Fibroblast of gingiva (primary cell): ENCODE measurements around the gene CEMP1.

Source experiments
- DNase-seq: peaks from one replicate; pipeline ENCODE4 v3.0.0-alpha.2; 2011; ENCODE audit warnings: low read depth

Gene CEMP1

DNA sequence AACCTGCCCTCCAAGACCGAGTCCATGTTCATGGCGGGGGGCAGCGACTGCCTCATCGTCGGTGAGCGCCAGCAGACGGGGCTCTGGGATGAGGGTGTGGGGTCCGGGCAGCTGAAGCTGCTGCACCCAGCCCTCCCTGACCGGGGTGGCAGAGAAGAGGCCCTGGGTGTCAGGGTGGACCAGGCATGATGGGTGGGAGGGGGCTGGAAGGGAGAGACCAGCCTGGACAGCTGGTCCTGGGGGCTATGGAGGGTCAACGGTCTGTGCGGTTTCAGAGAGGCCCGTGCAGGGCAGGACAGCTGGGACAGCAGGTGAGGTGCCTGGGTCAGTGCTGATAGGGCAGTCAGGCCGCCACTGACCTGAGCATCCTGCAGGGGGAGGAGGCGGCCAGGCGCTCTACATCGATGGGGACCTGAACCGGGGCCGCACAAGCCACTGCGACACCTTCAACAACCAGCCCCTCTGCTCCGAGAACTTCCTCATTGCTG, 30.7 kb downstream of the CEMP1 start:
- no peak for DNase-seq

DNA sequence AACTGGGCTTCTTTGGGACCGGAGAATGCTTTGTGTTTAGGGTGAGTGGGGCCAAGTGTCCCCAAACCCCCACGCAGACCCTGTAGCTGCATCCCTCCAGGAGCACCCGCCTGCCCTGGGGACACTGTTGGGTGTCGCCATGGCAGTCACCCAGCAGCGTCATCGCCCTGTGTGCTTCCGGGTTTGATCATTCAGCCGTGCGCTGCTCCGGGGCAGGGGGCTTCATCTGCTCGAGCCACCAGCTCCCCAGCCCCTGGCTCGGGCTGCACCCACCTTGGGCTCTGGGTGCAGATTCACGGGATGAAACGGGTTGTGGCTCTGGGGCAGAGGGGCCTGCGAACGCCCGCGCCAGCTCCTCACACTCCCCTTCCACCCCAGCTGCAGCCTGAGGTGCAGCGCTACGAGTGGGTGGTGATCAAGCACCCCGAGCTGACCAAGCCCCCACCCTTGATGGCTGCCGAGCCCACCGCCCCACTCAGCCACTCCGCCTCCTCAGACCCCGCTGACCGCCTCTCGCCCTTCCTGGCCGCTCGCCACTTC, 31.2 kb downstream of the CEMP1 start:
- no peak for DNase-seq

DNA sequence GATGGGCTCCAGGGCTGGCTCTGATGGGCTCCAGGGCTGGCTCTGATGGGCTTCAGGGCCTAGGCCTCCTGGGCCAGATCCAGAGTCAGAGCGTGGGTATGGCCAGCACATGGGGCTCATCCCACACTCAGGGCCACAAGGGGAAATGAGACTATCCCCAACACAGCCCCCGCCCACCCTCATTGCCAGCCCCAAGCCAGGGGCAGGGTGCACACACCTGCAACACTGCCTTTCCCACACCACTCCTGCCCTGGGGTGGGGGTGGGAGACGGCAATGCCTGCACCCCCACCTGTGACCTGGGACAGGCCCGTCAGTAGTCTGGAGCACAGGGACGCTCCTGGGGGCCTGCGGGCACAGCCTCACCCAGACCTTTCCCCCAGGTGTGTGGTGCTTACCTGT, 31.8 kb downstream of the CEMP1 start:
- no peak for DNase-seq

- no peak for DNase-seq
These were observed 32.5 kb downstream of the CEMP1 start for GRCh38 chr16:2498531-2499253.

- DNase-seq = no peak
These were observed 33.3 kb downstream of the CEMP1 start for GRCh38 chr16:2497695-2498484.

- DNase-seq = peak; percentile 18
These were observed 34.0 kb downstream of the CEMP1 start for GRCh38 chr16:2497116-2497630.

DNA sequence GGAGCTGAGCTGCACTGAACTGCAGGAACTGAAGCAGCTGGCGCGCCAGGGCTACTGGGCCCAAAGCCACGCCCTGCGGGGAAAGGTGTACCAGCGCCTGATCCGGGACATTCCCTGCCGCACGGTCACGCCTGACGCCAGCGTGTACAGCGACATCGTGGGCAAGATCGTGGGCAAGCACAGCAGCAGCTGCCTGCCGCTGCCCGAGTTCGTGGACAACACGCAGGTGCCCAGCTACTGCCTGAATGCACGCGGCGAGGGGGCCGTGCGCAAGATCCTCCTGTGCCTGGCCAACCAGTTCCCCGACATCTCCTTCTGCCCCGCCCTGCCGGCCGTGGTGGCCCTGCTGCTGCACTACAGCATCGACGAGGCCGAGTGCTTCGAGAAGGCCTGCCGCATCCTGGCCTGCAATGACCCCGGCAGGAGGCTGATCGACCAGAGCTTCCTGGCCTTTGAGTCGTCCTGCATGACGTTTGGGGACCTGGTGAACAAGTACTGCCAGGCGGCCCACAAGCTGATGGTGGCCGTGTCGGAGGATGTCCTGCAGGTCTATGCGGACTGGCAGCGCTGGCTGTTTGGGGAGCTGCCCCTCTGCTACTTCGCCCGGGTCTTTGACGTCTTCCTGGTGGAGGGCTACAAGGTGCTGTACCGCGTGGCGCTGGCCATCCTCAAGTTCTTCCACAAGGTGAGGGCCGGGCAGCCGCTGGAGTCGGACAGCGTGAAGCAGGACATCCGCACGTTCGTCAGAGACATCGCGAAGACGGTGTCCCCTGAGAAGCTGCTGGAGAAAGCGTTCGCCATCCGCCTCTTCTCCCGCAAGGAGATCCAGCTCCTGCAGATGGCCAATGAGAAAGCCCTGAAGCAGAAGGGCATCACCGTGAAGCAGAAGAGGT, 34.7 kb downstream of the CEMP1 start:
- no peak for DNase-seq

DNA sequence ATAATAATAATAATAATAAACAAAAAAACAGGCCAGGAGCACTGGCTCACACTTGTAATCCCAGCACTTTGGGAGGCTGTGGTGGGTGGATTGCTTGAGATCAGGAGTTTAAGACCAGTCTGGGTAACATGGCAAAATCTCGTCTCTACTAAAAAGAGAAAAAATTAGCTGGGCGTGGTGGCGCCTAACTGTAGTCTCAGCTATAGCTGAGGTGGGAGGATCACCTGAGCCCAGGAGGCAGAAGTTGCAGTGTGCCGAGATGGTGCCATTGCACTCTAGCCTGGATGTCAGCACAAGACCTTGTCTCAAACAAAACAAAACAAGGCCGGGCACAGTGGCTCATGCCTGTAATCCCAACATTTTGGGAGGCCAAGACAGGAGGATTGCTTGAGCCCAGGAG, 36.2 kb downstream of the CEMP1 start:
- DNase-seq = no peak

DNA sequence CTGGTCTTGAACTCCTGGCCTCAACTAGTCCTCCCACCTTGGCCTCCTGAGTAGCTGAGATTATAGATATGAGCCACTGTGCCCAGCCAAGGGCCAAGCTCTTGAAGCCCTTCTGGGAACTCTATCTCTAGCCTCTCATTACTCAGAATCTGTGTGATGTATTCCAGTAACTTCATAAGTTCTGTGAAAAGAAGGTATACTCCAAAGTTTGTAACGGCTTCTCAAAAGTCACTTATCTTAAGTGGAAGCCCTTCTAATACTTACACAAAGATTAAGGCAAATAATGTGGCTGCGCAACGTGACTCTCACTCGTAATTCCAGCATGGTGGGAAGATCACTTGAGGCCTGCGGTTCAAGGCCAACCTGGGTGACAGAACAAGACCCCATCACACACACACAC, 36.6 kb downstream of the CEMP1 start:
- no peak for DNase-seq

DNA sequence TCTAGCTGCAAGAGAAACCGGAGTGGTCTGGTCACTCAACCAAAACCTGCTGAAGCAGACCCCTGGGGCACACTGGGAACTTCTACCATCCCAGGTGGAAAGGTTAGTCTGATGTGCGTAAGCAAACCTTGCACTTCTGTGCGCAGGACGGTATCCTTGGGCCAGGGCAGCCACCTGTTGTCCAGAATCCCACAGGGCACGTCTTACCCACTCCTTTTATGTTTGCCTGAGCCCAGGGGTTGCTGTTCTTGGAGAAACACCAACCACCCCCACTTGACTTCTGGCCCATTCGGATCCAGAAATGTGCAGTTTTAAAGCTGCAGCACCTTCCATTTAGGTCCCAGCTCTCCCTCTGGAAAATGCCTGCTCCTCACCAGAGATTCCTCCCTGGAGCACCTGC, 37.6 kb downstream of the CEMP1 start:
- no peak for DNase-seq

DNA sequence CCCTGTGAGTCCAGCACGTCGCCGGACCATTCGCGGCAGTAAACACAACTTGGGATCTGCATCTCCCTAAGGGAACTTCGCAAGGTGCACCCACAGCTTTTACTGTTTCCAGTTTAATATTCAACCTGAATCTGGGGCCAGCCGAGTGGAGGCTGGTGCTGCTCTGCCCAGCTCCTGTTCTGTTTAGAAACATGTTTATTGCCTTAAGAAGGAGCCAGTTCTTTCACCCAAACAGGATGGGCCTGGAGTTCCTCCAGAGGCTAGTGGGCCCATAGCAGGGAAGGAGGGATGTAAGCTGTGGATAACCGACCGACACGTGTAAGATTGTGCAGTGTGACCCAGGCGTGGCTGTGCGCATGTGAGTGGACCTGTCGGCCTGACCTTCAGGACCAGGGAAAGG, 38.9 kb downstream of the CEMP1 start:
- DNase-seq = no peak

DNA sequence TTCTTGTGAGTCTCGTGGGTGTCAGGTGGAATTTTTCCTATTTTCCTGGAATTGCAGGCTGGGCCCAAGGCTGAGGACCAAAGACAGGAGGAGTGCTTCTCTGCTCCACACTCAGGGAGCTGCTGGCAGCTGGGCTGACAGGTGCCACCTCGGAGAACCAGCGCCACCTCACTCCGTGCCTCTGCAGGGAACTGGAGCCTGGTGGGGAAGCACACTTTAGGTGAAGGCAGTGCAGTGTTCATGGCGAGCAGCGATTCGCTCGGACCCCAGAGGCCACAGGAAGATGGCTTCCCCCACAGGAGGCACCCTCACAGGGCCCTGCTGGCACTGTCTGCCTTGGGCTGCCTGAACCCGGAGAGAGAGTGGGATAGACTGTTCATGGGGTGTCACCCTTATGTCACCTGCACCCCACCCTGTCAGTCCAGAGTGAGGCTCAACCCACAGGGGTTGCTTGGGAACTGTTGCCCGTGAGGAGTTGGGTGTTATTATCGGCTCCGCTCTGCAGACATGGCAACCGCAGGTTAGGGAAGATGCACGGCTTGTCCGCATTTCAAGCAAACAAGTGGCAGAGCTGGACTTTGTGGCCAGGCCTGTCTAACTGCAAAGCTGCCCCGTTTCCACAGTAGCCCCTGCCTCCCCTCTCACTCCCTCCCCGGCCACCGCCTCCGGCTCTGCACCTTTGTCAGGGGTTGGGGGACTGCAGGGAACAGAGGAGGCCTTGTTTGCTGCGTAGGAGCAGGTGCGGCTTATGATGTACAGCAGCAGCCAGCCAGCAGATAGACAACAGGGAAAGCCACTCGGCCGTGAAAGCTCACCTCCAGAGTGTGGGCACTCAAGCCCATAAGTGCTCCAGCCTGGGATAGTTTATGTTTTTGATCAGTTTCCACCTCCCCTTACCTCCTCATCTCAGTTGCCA, 40.8 kb downstream of the CEMP1 start:
- no peak for DNase-seq

GRCh38 chr16:2489581-2489980, 41.6 kb downstream of the CEMP1 start:
- no peak for DNase-seq

GRCh38 chr16:2487903-2488531, 43.2 kb downstream of the CEMP1 start:
- no peak for DNase-seq

DNA sequence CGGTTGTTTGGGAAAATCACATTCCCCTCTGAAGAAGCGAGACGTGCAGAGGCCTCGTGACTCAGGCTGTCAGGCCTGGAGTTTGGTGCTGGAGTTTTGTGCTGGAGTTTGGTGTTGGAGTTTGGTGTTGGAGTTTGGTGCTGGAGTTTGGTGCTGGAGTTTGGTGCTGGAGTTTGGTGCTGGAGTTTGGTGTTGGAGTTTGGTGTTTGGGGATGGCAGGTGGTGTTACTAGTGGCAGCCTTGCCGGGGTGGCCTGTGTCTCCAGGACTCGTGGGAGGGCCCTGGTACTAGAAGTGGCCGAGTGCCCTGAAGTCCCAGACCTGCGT, 43.7 kb downstream of the CEMP1 start:
- DNase-seq = no peak

DNA sequence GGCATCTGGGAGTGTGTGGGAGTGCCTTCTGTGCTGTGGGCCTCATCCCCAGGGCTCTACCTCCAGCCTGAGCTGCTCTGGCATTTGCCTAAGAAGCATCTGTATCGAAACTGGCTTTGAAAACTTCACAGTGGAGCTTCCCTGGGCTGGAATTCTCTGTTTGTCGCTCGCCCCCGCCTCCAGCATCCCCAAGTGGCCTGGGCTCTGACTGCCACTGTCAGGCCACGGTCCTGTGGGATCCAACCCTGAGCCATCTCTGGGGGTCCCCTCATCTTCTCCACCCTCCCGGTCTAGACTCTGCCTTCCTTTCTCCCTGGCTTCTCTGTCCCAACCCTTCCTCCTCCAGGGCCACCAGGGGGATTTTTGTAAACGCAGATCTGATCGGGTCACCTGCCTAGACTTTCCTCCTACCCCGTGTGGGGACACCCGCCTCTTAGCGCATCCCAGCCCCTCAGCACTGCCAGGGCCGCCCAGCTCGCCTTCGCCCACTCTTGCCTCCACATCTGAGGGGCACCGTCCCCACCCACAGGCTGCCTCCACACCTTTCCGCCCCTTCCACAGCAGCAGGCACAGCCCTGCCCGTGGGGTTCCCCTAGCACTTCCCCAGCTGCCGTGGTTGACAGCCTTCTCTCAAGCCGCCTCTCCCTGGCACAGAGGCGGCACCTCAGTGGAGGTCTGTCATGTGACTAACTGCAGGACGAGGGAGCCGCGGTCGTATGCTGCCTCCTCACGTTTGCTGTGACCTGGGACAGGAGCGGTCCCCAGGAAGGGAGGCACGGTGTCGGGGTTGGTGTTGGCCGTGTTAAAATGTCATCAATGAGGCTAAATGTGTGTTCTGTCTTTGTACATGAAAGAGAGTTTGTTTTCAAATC, 44.3 kb downstream of the CEMP1 start:
- DNase-seq = no peak

- no peak for DNase-seq
These were observed 45.2 kb downstream of the CEMP1 start for GRCh38 chr16:2485811-2486507.

GRCh38 chr16:2484898-2485508, 46.2 kb downstream of the CEMP1 start:
- no peak for DNase-seq
